ENCODE data around the gene MICAL2. TPM values are rescaled to one million over a fixed set of nuclear protein-coding genes. Genes with fewer than 3 reads are reported as not detected.

MICAL2 gene
- total RNA-seq, 2 experiments from 2014 or later, result not detected

DNA sequence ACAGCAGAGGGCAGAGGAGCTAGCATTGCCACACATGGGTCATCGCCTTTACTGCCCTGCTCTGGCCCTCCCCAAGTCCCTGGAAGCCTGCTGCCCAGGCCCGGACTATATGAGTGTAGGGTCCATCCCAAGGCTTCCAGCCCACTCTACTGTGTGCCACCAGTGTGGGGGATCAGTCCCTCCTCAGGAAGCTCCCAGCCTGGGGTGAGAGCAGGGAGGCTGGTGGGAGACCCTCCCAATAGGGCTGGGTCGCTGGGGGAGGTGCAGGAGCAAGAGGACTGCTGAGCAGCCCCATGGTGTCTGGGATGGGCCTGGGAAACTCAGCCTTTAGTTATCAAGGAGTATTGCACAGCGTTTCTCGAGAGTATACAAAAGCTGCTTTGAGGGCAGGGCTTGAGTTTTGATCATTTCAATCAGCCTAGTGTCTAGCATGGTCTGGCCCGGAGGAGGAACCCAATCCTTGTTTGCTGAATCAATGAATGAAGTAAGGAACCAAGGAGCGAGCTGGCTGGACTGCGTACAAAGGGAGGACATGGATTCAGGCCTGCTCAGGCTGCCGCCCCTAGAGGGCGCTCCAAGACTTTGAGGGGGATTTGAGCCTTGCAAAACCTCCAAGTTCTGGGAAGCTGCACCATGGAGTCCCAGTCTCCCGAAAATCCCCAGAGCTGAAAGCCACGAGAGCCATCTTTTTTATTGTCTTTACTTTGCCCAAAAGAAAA is 178.0 kb downstream of the MICAL2 start:
- no peak overlapping the region for H2AFZ ChIP-seq (ENCODE audit: low read length)
- TF ChIP-seq, protein P1, sequence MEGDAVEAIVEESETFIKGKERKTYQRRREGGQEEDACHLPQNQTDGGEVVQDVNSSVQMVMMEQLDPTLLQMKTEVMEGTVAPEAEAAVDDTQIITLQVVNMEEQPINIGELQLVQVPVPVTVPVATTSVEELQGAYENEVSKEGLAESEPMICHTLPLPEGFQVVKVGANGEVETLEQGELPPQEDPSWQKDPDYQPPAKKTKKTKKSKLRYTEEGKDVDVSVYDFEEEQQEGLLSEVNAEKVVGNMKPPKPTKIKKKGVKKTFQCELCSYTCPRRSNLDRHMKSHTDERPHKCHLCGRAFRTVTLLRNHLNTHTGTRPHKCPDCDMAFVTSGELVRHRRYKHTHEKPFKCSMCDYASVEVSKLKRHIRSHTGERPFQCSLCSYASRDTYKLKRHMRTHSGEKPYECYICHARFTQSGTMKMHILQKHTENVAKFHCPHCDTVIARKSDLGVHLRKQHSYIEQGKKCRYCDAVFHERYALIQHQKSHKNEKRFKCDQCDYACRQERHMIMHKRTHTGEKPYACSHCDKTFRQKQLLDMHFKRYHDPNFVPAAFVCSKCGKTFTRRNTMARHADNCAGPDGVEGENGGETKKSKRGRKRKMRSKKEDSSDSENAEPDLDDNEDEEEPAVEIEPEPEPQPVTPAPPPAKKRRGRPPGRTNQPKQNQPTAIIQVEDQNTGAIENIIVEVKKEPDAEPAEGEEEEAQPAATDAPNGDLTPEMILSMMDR (conservative IDR thresholded peaks at IDR 0.05; ENCODE audit: low read length), result peak; percentile 90
- TF ChIP-seq EZH2phosphoT487 (IDR thresholded peaks at IDR 0.05; ENCODE audit: borderline replicate concordance, low read depth, low read length), result no peak
- no peaks in the 10 kb centered on the region for H3K4me1 ChIP-seq (ENCODE audit: insufficient read depth, low read length, poor library complexity, severe bottlenecking)
- POLR2A ChIA-PET, result no interaction called here
- no peaks in the 10 kb centered on the region for H3K9me2 ChIP-seq (ENCODE audit: insufficient read depth, low read length)
- H3K4me2 ChIP-seq (ENCODE audit: low read length), result no peak overlapping the region
- H4K20me1 ChIP-seq (ENCODE audit: insufficient read depth, low read length), result no peaks in the 10 kb centered on the region
- H3K4me3 ChIP-seq (ENCODE audit: low read depth, low read length, poor library complexity, severe bottlenecking), result no peak overlapping the region
- peak; percentile 47 for DNase-seq (ENCODE audit: low spot score)
- no TSS peak for BruUV-seq (replicated peaks)
- no peaks in the 10 kb centered on the region for H3K79me2 ChIP-seq (ENCODE audit: insufficient read depth, low read depth, low read length)
- intact Hi-C loops (cut with micrococcal nuclease; ENCODE audit: unreplicated experiment), result loop anchor here (5.0 kb wide), 1 partner anchor 604 kb away; no protein-coding TSS in a partner anchor
- no peak overlapping the region for H3K27ac ChIP-seq (ENCODE audit: low read depth, low read length, poor library complexity, severe bottlenecking)
- CTCF ChIA-PET (ENCODE audit: unreplicated experiment), result no interaction called here
- no peaks in the 10 kb centered on the region for H3K9me3 ChIP-seq (ENCODE audit: low read length)
- H3K36me3 ChIP-seq (ENCODE audit: insufficient read depth, low read length), result no peaks in the 10 kb centered on the region

DNA sequence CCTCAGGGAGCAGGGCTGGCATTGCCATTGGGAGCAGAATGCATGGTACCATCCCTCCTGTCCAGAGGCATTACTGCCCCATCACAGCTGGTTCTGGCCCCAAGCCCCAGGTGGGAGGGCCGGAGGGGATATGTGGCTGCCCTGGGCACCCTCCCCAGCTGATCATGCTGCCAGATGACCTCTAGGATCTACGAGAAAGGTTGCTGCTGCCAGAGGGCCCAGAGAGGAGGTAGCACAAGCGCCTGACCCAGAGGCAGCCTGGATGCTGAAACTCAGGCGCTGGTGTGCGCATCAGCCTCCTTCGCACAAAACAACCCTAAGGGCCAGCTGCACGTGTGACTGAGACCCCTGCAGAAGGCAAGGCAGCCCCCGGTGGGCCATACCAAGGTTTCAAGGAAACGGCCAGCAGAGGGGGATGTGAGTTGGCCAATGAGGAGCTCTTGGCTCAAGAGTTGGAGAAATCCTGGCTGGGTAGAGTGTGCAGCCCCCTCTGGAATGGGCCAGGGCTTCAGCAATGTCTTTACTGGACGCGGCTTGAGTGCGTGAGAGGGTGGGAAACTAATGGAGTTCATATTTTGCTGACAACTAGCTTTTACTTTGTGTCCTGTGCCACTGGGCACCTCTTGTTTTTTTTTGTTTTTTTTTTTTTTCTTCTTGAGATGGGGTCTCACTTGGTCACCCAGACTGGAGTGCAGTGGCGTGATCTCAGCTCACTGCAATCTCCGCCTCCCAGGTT is 178.7 kb downstream of the MICAL2 start:
- no peaks in the 10 kb centered on the region for H3K9me3 ChIP-seq (ENCODE audit: low read length)
- TF ChIP-seq EZH2phosphoT487 (IDR thresholded peaks at IDR 0.05; ENCODE audit: borderline replicate concordance, low read depth, low read length), result no peak
- TF ChIP-seq, protein P1 (conservative IDR thresholded peaks at IDR 0.05; ENCODE audit: low read length), result peak; percentile 31; the same call in 1 of the 2 replicates
- intact Hi-C loops (cut with micrococcal nuclease; ENCODE audit: unreplicated experiment), result loop anchor here (5.0 kb wide), 1 partner anchor 603 kb away; no protein-coding TSS in a partner anchor
- DNase-seq (ENCODE audit: low spot score), result no peak
- no peaks in the 10 kb centered on the region for H4K20me1 ChIP-seq (ENCODE audit: insufficient read depth, low read length)
- H3K27ac ChIP-seq (ENCODE audit: low read depth, low read length, poor library complexity, severe bottlenecking), result no peak overlapping the region
- H3K36me3 ChIP-seq (ENCODE audit: insufficient read depth, low read length), result no peaks in the 10 kb centered on the region
- no TSS peak for BruUV-seq (replicated peaks)
- ChIA-PET CTCF (ENCODE audit: unreplicated experiment) (no interaction called here), POLR2A (no interaction called here)
- H3K79me2 ChIP-seq (ENCODE audit: insufficient read depth, low read depth, low read length), result no peaks in the 10 kb centered on the region
- no peaks in the 10 kb centered on the region for H3K4me1 ChIP-seq (ENCODE audit: insufficient read depth, low read length, poor library complexity, severe bottlenecking)
- H2AFZ ChIP-seq (ENCODE audit: low read length), result no peak overlapping the region
- no peak overlapping the region for H3K4me3 ChIP-seq (ENCODE audit: low read depth, low read length, poor library complexity, severe bottlenecking)
- no peaks in the 10 kb centered on the region for H3K9me2 ChIP-seq (ENCODE audit: insufficient read depth, low read length)
- H3K4me2 ChIP-seq (ENCODE audit: low read length), result no peak overlapping the region

All from OCI-LY7 (cell line).